K562 (cell line): ENCODE measurements around the gene FOXK2. TPM values are rescaled to one million over a fixed set of nuclear protein-coding genes. Genes with fewer than 3 reads are reported as not detected.

Experiments used
- ATF3 ChIP-seq, 2 experiments: fragments of 450-650 bp in 1 of 2; sonication (generic) in 1 of 2; formaldehyde crosslinking in 1 of 2; IDR thresholded peaks in 1 of 2; conservative IDR thresholded peaks in 1 of 2; 2 replicates each; pipeline versions ENCODE4 v1.6.1 to v1.8.1; 2016 to 2023; ENCODE audit warnings: mild to moderate bottlenecking in 2 of 2, moderate library complexity in 2 of 2, inconsistent platforms in 1 of 2, missing genetic modification reagents in 1 of 2
- JUND ChIP-seq, 2 experiments: IDR thresholded peaks; 2 replicates in 1 of 2; 3 replicates in 1 of 2; pipeline ENCODE4 v1.6.1; 2011; ENCODE audit warnings: borderline replicate concordance in 2 of 2, low read depth in 2 of 2, low read length in 2 of 2, improper control_type of control experiment in 1 of 2, missing biosample characterization in 1 of 2, missing genetic modification characterization in 1 of 2, missing genetic modification reagents in 1 of 2
- MAZ ChIP-seq, 2 experiments: fragments of 450-650 bp in 1 of 2; sonication (generic) in 1 of 2; formaldehyde crosslinking; IDR thresholded peaks in 1 of 2; conservative IDR thresholded peaks in 1 of 2; 2 replicates each; pipeline versions ENCODE4 v1.4.0 to v1.5.0; 2020; ENCODE audit warnings: mild to moderate bottlenecking in 1 of 2, missing genetic modification reagents in 1 of 2
- MIER1 ChIP-seq: fragments of 450-650 bp; IDR thresholded peaks from 2 replicates; pipeline ENCODE4 v1.6.1; 2016; ENCODE audit warnings: antibody characterized with exemption, mild to moderate bottlenecking, low read depth
- RBFOX2 ChIP-seq: fragments of 200-400 bp; formaldehyde crosslinking; IDR thresholded peaks from 2 replicates; pipeline ENCODE4 v1.6.1; 2017; ENCODE audit warnings: low read depth, mild to moderate bottlenecking, low read length, moderate library complexity
- RBM15 ChIP-seq: fragments of 200-400 bp; formaldehyde crosslinking; IDR thresholded peaks from 2 replicates; pipeline ENCODE4 v1.6.1; 2018; ENCODE audit warnings: mild to moderate bottlenecking, low read length, moderate library complexity; ENCODE audit not compliant: insufficient read depth
- RBM22 ChIP-seq: fragments of 200-400 bp; formaldehyde crosslinking; IDR thresholded peaks from 2 replicates; pipeline ENCODE4 v1.6.1; 2018; ENCODE audit warnings: low read length, low read depth; ENCODE audit not compliant: poor library complexity, severe bottlenecking
- SRF ChIP-seq, 2 experiments: fragments of 250-450, 450-650 bp in 1 of 2; sonication (Bioruptor Pico) in 1 of 2; sonication (generic) in 1 of 2; formaldehyde crosslinking; IDR thresholded peaks; 2 replicates each; pipeline versions ENCODE4 v1.5.0 to v1.5.1; 2020 to 2022; ENCODE audit warnings: mild to moderate bottlenecking in 1 of 2, missing genetic modification reagents in 1 of 2
- YY1 ChIP-seq, 3 experiments: IDR thresholded peaks; 2 replicates each; pipeline ENCODE4 v1.6.1; 2011; ENCODE audit warnings: low read length in 2 of 3, mild to moderate bottlenecking in 2 of 3, moderate library complexity in 2 of 3, borderline replicate concordance in 1 of 3, control low read depth in 1 of 3, low read depth in 1 of 3; ENCODE audit not compliant: insufficient read depth in 3 of 3, insufficient replicate concordance in 2 of 3, control insufficient read depth in 1 of 3, insufficient read length in 1 of 3; ENCODE audit errors: extremely low read depth in 1 of 3
- ZNF197 ChIP-seq: fragments of 200-800 bp; sonication (Bioruptor generic); IDR thresholded peaks from 2 replicates; pipeline ENCODE4 v1.6.1; 2016; ENCODE audit warnings: low read depth, missing genetic modification characterization, missing compliant biosample characterization
- ZNF696 ChIP-seq: fragments of 250-450 bp; sonication (Bioruptor Pico); conservative IDR thresholded peaks from 2 replicates; pipeline ENCODE4 v1.4.0; 2020; ENCODE audit warnings: mild to moderate bottlenecking, moderate library complexity
- polyA plus RNA-seq, 8 experiments: library from polyadenylated mRNA; depleted of rRNA in 4 of 8; stranded (reverse) in 5 of 8; unstranded in 3 of 8; fragments of >200 nt; fragmentation: Nextera tagmentation in 2 of 8; fragmentation: Illumina TruSeq in 1 of 8; extraction: Ambion mirVana in 2 of 8; extraction: Trizol in 1 of 8; gene quantifications; 2 replicates each; pipeline versions ENCODE4 v1.2.1 to v1.2.3, GENCODE V29; 2011 to 2014; ENCODE audit warnings: inconsistent platforms in 1 of 8, missing spikeins in 1 of 8
- total RNA-seq, 7 experiments: library from RNA; depleted of rRNA in 6 of 7; stranded (reverse); fragments of >200 nt in 6 of 7; fragmentation: Illumina TruSeq in 2 of 7; extraction: Trizol in 2 of 7; gene quantifications; 2 replicates each; pipeline versions ENCODE4 v1.2.1 to v1.2.3, GENCODE V29; 2011 to 2021; ENCODE audit warnings: low replicate concordance in 1 of 7
- TF ChIP-seq, protein P1 (sequence below): fragments of 450-650 bp; IDR thresholded peaks from 2 replicates; pipeline ENCODE4 v1.7.0; 2016; ENCODE audit warnings: borderline replicate concordance
- TF ChIP-seq, protein P2 (sequence below): fragments of 450-650 bp; formaldehyde crosslinking; IDR thresholded peaks from 2 replicates; pipeline ENCODE4 v1.4.0; 2020; ENCODE audit warnings: mild to moderate bottlenecking
- TF ChIP-seq, protein P3 (sequence below), 2 experiments: fragments of 150-350 bp in 1 of 2; IDR thresholded peaks; 2 replicates each; pipeline ENCODE4 v1.6.1; 2012 to 2016; ENCODE audit warnings: low read depth in 2 of 2, low read length in 2 of 2, mild to moderate bottlenecking in 1 of 2, moderate library complexity in 1 of 2

FOXK2 gene
- total and polyA plus RNA-seq, 9 of the 15 experiments (the other 6 are each of a cell fraction or from before 2014, with no cell fraction given) = 3.0 to 86.0 (median 44.1) TPM

DNA sequence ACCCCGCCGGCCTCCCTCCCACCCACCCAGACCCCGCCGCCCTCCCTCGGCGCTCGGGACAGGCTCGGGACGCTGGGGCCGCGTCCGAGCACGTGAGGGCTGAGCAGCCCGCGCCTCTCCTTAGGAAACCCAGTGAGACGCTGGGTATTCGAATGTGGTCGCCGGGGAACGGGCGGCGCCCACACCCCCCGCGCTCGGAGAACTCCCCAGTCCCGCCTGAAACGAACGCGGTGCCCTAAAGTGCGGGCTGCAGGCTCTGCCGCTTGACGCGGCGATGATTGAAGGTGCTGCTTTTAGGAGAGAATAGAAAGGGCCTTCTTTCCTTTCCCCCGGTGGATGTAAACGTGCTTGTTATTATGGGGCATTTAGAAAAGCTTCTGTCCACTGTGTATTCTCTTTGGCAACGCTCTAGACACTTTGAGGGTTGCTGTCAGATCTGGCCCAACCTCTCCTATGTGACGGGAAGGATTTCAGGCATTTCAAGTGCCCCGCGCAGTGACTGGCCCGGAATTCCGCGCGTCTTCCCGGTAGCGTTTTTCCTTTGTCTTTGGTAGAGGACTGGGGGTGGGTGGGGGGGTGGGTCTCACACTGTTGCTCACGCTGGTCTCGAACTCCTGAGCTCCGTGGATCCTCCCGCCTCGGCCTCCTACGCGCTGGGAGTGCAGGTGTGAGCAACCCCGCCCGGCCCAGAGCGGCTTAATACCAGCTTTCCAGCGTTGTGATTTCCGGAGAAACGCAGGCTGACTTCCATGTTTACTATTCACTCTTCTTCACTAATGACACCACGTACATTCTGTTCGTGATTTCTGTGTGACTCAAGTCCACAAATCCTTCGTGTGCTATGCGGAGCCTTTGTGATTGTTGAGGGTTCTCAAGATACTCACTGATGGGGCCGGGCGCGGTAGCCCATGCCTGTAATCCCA, 21.8 kb upstream of the FOXK2 start (continued):
- TF ChIP-seq, protein P1, sequence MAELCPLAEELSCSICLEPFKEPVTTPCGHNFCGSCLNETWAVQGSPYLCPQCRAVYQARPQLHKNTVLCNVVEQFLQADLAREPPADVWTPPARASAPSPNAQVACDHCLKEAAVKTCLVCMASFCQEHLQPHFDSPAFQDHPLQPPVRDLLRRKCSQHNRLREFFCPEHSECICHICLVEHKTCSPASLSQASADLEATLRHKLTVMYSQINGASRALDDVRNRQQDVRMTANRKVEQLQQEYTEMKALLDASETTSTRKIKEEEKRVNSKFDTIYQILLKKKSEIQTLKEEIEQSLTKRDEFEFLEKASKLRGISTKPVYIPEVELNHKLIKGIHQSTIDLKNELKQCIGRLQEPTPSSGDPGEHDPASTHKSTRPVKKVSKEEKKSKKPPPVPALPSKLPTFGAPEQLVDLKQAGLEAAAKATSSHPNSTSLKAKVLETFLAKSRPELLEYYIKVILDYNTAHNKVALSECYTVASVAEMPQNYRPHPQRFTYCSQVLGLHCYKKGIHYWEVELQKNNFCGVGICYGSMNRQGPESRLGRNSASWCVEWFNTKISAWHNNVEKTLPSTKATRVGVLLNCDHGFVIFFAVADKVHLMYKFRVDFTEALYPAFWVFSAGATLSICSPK = no peak
- TF ChIP-seq RBFOX2 (peak; percentile 35; the same call in 1 of the 2 replicates), RBM22 (no peak), ZNF197 (0 out of 2 replicates have a peak, but pooled peaks have one; percentile 47), MAZ (CRISPR knock-in tag; conservative IDR thresholded peaks at IDR 0.05 in 1 of 2, IDR thresholded peaks at IDR 0.05 in 1 of 2) (peak in 1 of 2 experiments; percentile 20; a peak in 1 of 4 replicates), MIER1 (no peak), JUND (IDR thresholded peaks at IDR 0.05; ENCODE audit: borderline replicate concordance, low read depth, low read length) (no peak), JUND (tag; IDR thresholded peaks at IDR 0.05; ENCODE audit: borderline replicate concordance, low read depth, low read length) (no peak), ZNF696 (CRISPR knock-in tag) (no peak), RBM15 (no peak), ATF3 (IDR thresholded peaks at IDR 0.05) (no peak), ATF3 (CRISPR knock-in tag; conservative IDR thresholded peaks at IDR 0.05) (no peak), YY1 (IDR thresholded peaks at IDR 0.05; ENCODE audit: borderline replicate concordance in 1 of 3, control insufficient read depth in 1 of 3, extremely low read depth in 1 of 3, insufficient read depth in 3 of 3, insufficient read length in 1 of 3, insufficient replicate concordance in 2 of 3, low read depth in 1 of 3, low read length in 2 of 3) (no peak), SRF (CRISPR knock-in tag; IDR thresholded peaks at IDR 0.05) (0 out of 4 replicates have a peak, but pooled peaks of 1 of the 2 experiments have one; percentile 9)
- TF ChIP-seq, protein P2, sequence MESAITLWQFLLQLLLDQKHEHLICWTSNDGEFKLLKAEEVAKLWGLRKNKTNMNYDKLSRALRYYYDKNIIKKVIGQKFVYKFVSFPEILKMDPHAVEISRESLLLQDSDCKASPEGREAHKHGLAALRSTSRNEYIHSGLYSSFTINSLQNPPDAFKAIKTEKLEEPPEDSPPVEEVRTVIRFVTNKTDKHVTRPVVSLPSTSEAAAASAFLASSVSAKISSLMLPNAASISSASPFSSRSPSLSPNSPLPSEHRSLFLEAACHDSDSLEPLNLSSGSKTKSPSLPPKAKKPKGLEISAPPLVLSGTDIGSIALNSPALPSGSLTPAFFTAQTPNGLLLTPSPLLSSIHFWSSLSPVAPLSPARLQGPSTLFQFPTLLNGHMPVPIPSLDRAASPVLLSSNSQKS (CRISPR knock-in tag) = no peak
- TF ChIP-seq, protein P3, sequence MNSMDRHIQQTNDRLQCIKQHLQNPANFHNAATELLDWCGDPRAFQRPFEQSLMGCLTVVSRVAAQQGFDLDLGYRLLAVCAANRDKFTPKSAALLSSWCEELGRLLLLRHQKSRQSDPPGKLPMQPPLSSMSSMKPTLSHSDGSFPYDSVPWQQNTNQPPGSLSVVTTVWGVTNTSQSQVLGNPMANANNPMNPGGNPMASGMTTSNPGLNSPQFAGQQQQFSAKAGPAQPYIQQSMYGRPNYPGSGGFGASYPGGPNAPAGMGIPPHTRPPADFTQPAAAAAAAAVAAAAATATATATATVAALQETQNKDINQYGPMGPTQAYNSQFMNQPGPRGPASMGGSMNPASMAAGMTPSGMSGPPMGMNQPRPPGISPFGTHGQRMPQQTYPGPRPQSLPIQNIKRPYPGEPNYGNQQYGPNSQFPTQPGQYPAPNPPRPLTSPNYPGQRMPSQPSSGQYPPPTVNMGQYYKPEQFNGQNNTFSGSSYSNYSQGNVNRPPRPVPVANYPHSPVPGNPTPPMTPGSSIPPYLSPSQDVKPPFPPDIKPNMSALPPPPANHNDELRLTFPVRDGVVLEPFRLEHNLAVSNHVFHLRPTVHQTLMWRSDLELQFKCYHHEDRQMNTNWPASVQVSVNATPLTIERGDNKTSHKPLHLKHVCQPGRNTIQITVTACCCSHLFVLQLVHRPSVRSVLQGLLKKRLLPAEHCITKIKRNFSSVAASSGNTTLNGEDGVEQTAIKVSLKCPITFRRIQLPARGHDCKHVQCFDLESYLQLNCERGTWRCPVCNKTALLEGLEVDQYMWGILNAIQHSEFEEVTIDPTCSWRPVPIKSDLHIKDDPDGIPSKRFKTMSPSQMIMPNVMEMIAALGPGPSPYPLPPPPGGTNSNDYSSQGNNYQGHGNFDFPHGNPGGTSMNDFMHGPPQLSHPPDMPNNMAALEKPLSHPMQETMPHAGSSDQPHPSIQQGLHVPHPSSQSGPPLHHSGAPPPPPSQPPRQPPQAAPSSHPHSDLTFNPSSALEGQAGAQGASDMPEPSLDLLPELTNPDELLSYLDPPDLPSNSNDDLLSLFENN (IDR thresholded peaks at IDR 0.05; ENCODE audit: low read depth in 2 of 2, low read length in 2 of 2) = no peak
